Upper lobe of left lung (tissue), 6 donors: ENCODE results near the gene NEXN. TPM values are rescaled to one million over a fixed set of nuclear protein-coding genes. Genes with fewer than 3 reads are reported as not detected.

Experiments used
- ATAC-seq, 2 donors: fragments of 200-7000 bp; cut with Tn5 transposase; one replicate each; pipeline ENCODE4 v1.9.1; 2022; ENCODE audit warnings: mild to moderate bottlenecking in 2 of 2, moderate library complexity in 2 of 2; ENCODE audit not compliant: low FRiP score in 2 of 2
- DNase-seq, 2 donors: peaks; one replicate each; pipeline ENCODE4 v3.0.0-alpha.2; 2019 to 2020
- H3K27ac ChIP-seq, 4 donors: fragments of 200-600 bp; sonication (generic); one replicate each; pipeline ENCODE4 v1.5.1; 2016 to 2019
- H3K27me3 ChIP-seq, 4 donors: fragments of 200-600 bp; sonication (generic); one replicate each; pipeline ENCODE4 v1.5.1; 2017 to 2019
- H3K36me3 ChIP-seq, 4 donors: fragments of 200-600 bp; sonication (generic); one replicate each; pipeline ENCODE4 v1.5.1; 2016 to 2019
- H3K4me1 ChIP-seq, 4 donors: fragments of 200-600 bp; sonication (generic); one replicate each; pipeline ENCODE4 v1.5.1; 2018 to 2019
- H3K4me3 ChIP-seq, 4 donors: fragments of 200-600 bp; sonication (generic); one replicate each; pipeline ENCODE4 v1.5.1; 2017 to 2019; ENCODE audit warnings: mild to moderate bottlenecking in 2 of 4, moderate library complexity in 1 of 4
- H3K9me3 ChIP-seq, 4 donors: fragments of 200-600 bp; sonication (generic); one replicate each; pipeline ENCODE4 v1.5.1; 2018 to 2019
- EP300 ChIP-seq, 4 donors: sonication (generic); formaldehyde crosslinking; IDR thresholded peaks; one replicate each; pipeline ENCODE4 v1.5.1; 2017; ENCODE audit warnings: antibody characterized with exemption in 4 of 4, control low read depth in 2 of 4
- POLR2A ChIP-seq, 4 donors: fragments of 450-650 bp; IDR thresholded peaks; one replicate each; pipeline ENCODE4 v1.5.1; 2016 to 2017; ENCODE audit warnings: antibody characterized with exemption in 4 of 4, mild to moderate bottlenecking in 2 of 4
- POLR2AphosphoS5 ChIP-seq, 2 donors: sonication (generic); formaldehyde crosslinking; IDR thresholded peaks; one replicate each; pipeline ENCODE4 v1.5.1; 2017; ENCODE audit warnings: antibody characterized with exemption in 2 of 2
- WGBS, 2 donors: methylation state at CpG; one replicate each; pipeline ENCODE4 v1.1.5; 2017 to 2018; 5-methylcytosine and 5-hydroxymethylcytosine counted together
- total RNA-seq, 6 donors: library from RNA; depleted of rRNA in 4 of 6; stranded (reverse); fragments of >200 nt in 4 of 6; gene quantifications; one replicate each; pipeline versions ENCODE4 v1.1.0 to v1.2.1, GENCODE V29; 2016 to 2021
- TF ChIP-seq, protein P1 (sequence below), 6 experiments: fragments of 450-650 bp in 4 of 6; fragments of 200-600 bp in 2 of 6; sonication (generic) in 2 of 6; IDR thresholded peaks; one replicate each; pipeline ENCODE4 v1.5.1; 2016 to 2019; ENCODE audit warnings: antibody characterized with exemption in 6 of 6
- donor health status: DM: no; HTN: no; CAD: no; lungs with moderate emphysema.
- donor health status: DM: no; HTN: yes; CAD: no; lungs with severe emphysema.

NEXN gene
- total RNA-seq, 6 donors from 2014 or later: 13.0 to 60.8 (median 28.2) TPM

GRCh38 chr1:77972080-77972479 lies 83.7 kb downstream of the NEXN start:
- no peak overlapping the region for H3K27ac ChIP-seq
- no peaks in the 10 kb centered on the region for H3K27me3 ChIP-seq
- 72 to 80% methylated on average over 3 of the region's 3 CpGs for WGBS, 2 donors
- H3K4me1 ChIP-seq: peaks cover 31 to 53% (median 45%) of the 10 kb centered on the region in 4 donors
- H3K36me3 ChIP-seq: peaks cover 13 to 43% (median 23%) of the 10 kb centered on the region in 4 donors
- DNase-seq: no peak
- no peak for ATAC-seq
- TF ChIP-seq POLR2A (IDR thresholded peaks at IDR 0.05) (no peak), POLR2AphosphoS5 (IDR thresholded peaks at IDR 0.05) (no peak), EP300 (IDR thresholded peaks at IDR 0.05) (no peak)
- TF ChIP-seq, protein P1, sequence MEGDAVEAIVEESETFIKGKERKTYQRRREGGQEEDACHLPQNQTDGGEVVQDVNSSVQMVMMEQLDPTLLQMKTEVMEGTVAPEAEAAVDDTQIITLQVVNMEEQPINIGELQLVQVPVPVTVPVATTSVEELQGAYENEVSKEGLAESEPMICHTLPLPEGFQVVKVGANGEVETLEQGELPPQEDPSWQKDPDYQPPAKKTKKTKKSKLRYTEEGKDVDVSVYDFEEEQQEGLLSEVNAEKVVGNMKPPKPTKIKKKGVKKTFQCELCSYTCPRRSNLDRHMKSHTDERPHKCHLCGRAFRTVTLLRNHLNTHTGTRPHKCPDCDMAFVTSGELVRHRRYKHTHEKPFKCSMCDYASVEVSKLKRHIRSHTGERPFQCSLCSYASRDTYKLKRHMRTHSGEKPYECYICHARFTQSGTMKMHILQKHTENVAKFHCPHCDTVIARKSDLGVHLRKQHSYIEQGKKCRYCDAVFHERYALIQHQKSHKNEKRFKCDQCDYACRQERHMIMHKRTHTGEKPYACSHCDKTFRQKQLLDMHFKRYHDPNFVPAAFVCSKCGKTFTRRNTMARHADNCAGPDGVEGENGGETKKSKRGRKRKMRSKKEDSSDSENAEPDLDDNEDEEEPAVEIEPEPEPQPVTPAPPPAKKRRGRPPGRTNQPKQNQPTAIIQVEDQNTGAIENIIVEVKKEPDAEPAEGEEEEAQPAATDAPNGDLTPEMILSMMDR (IDR thresholded peaks at IDR 0.05): no peak
- H3K4me3 ChIP-seq: no peak overlapping the region
- H3K9me3 ChIP-seq: no peaks in the 10 kb centered on the region

GRCh38 chr1:77975386-77975785 lies 87.0 kb downstream of the NEXN start:
- WGBS, 2 donors: 36 to 46% methylated on average over 4 of the region's 4 CpGs
- ATAC-seq: no peak
- peaks cover 40 to 52% (median 44%) of the 10 kb centered on the region in 4 donors for H3K4me1 ChIP-seq
- no peaks in the 10 kb centered on the region for H3K9me3 ChIP-seq
- H3K4me3 ChIP-seq: peak overlapping the region in 1 of 4 donors; percentile 56
- no peaks in the 10 kb centered on the region for H3K27me3 ChIP-seq
- H3K27ac ChIP-seq: peak overlapping the region in 1 of 4 donors; percentile 24
- TF ChIP-seq, protein P1 (IDR thresholded peaks at IDR 0.05): no peak
- no peak for TF ChIP-seq EP300 (IDR thresholded peaks at IDR 0.05)
- TF ChIP-seq POLR2AphosphoS5 (IDR thresholded peaks at IDR 0.05): no peak
- TF ChIP-seq POLR2A (IDR thresholded peaks at IDR 0.05): no peak
- DNase-seq: no peak
- peaks cover 0 to 11% (median 1%) of the 10 kb centered on the region in 4 donors for H3K36me3 ChIP-seq

- WGBS, 2 donors: 29 to 32% methylated on average over 2 of the region's 2 CpGs
- no peaks in the 10 kb centered on the region for H3K27me3 ChIP-seq
- H3K4me1 ChIP-seq: peaks cover 39 to 52% (median 47%) of the 10 kb centered on the region in 4 donors
- no peak for TF ChIP-seq EP300 (IDR thresholded peaks at IDR 0.05)
- TF ChIP-seq POLR2AphosphoS5 (IDR thresholded peaks at IDR 0.05): no peak
- peaks cover 0 to 6% (median 1%) of the 10 kb centered on the region in 4 donors for H3K36me3 ChIP-seq
- no peaks in the 10 kb centered on the region for H3K9me3 ChIP-seq
- peak overlapping the region in 2 of 4 donors; percentile 56 to 66 for H3K4me3 ChIP-seq
- peak overlapping the region in 1 of 4 donors; percentile 24 for H3K27ac ChIP-seq
- ATAC-seq (no peak), DNase-seq (no peak)
These were observed 87.5 kb downstream of the NEXN start for GRCh38 chr1:77975907-77976306.

- Histone ChIP-seq H3K27me3 (no peaks in the 10 kb centered on the region), H3K4me1 (peaks cover 38 to 52% (median 47%) of the 10 kb centered on the region in 4 donors), H3K9me3 (no peaks in the 10 kb centered on the region), H3K27ac (peak overlapping the region in 2 of 4 donors; percentile 8 to 24), H3K4me3 (peak overlapping the region in 3 of 4 donors; percentile 2 to 66 (median 56)), H3K36me3 (peaks cover 0 to 4% (median 1%) of the 10 kb centered on the region in 4 donors)
- WGBS, 2 donors: 63 to 68% methylated on average over 13 of the region's 13 CpGs
- TF ChIP-seq POLR2AphosphoS5 (IDR thresholded peaks at IDR 0.05): no peak
- no peak for TF ChIP-seq EP300 (IDR thresholded peaks at IDR 0.05)
- TF ChIP-seq, protein P1 (IDR thresholded peaks at IDR 0.05): no peak
- TF ChIP-seq POLR2A (IDR thresholded peaks at IDR 0.05): no peak
- ATAC-seq: no peak
- no peak for DNase-seq
These were observed 88.1 kb downstream of the NEXN start for GRCh38 chr1:77976433-77977076.

- peaks cover 0 to 4% (median 0%) of the 10 kb centered on the region in 4 donors for H3K36me3 ChIP-seq
- peak overlapping the region; percentile 43 to 66 (median 52) for H3K4me3 ChIP-seq
- WGBS, 2 donors: 0 to 2% methylated on average over 5 of the region's 5 CpGs
- DNase-seq (no peak), ATAC-seq (no peak)
- H3K9me3 ChIP-seq: no peaks in the 10 kb centered on the region
- peak overlapping the region; percentile 95 to 99 (median 98) for H3K27ac ChIP-seq
- no peaks in the 10 kb centered on the region for H3K27me3 ChIP-seq
- TF ChIP-seq POLR2A (IDR thresholded peaks at IDR 0.05) (no peak), POLR2AphosphoS5 (IDR thresholded peaks at IDR 0.05) (no peak), EP300 (IDR thresholded peaks at IDR 0.05) (no peak)
- TF ChIP-seq, protein P1 (IDR thresholded peaks at IDR 0.05): no peak
- peaks cover 37 to 44% (median 40%) of the 10 kb centered on the region in 4 donors for H3K4me1 ChIP-seq
These were observed 89.5 kb downstream of the NEXN start for GRCh38 chr1:77977989-77978292.
